ENCODE results near the gene SMAD5.

SMAD5 gene

GRCh38 chr5:136157514-136157913 is 24.9 kb downstream of the SMAD5 start:
- no peak for DNase-seq (ENCODE audit: low read depth)

GRCh38 chr5:136159457-136159856 is 26.8 kb downstream of the SMAD5 start:
- no peak for DNase-seq (ENCODE audit: low read depth)

GRCh38 chr5:136162008-136162407 is 29.4 kb downstream of the SMAD5 start:
- no peak for DNase-seq (ENCODE audit: low read depth)

- no peak for DNase-seq (ENCODE audit: low read depth)
These were observed 31.6 kb downstream of the SMAD5 start for GRCh38 chr5:136164226-136164625.

GRCh38 chr5:136166909-136167308 is 34.3 kb downstream of the SMAD5 start:
- no peak for DNase-seq (ENCODE audit: low read depth)

GRCh38 chr5:136169218-136169617 is 36.6 kb downstream of the SMAD5 start:
- DNase-seq (ENCODE audit: low read depth) = no peak

GRCh38 chr5:136174021-136174659 is 41.5 kb downstream of the SMAD5 start:
- DNase-seq (ENCODE audit: low read depth) = no peak

GRCh38 chr5:136182618-136183017 is 50.0 kb downstream of the SMAD5 start:
- no peak for DNase-seq (ENCODE audit: low read depth)

- DNase-seq (ENCODE audit: low read depth) = no peak
These were observed 53.5 kb downstream of the SMAD5 start for GRCh38 chr5:136185974-136186665.

- no peak for DNase-seq (ENCODE audit: low read depth)
These were observed 54.2 kb downstream of the SMAD5 start for GRCh38 chr5:136186796-136187195.

- DNase-seq (ENCODE audit: low read depth) = no peak
These were observed 56.2 kb downstream of the SMAD5 start for GRCh38 chr5:136188859-136189258.

- no peak for DNase-seq (ENCODE audit: low read depth)
These were observed 57.6 kb downstream of the SMAD5 start for GRCh38 chr5:136190091-136190720.

- no peak for DNase-seq (ENCODE audit: low read depth)
These were observed 58.3 kb downstream of the SMAD5 start for GRCh38 chr5:136190904-136191303.

- no peak for DNase-seq (ENCODE audit: low read depth)
These were observed 58.8 kb downstream of the SMAD5 start for GRCh38 chr5:136191304-136192014.

- no peak for DNase-seq (ENCODE audit: low read depth)
These were observed 59.4 kb downstream of the SMAD5 start for GRCh38 chr5:136192015-136192525.

- DNase-seq (ENCODE audit: low read depth) = no peak
These were observed 60.1 kb downstream of the SMAD5 start, which contains the start of gene SMIM32 for GRCh38 chr5:136192526-136193321. Gene SMIM32, minus strand, starts transcription at chr5:136193162. Its CDS starts 638 bp downstream, at chr5:136192524.

GRCh38 chr5:136193322-136193935 is 60.8 kb downstream of the SMAD5 start:
- DNase-seq (ENCODE audit: low read depth) = no peak

GRCh38 chr5:136194576-136194975 is 61.9 kb downstream of the SMAD5 start:
- DNase-seq (ENCODE audit: low read depth) = no peak

- no peak for DNase-seq (ENCODE audit: low read depth)
These were observed 63.6 kb downstream of the SMAD5 start for GRCh38 chr5:136195971-136196820.

GRCh38 chr5:136197462-136198142 is 65.0 kb downstream of the SMAD5 start:
- DNase-seq (ENCODE audit: low read depth) = no peak

All from stimulated activated CD8-positive, alpha-beta memory T cell treated with anti-CD3 and anti-CD28 coated beads, Interleukin-7, amount 100 ng/mL, for 24 hours (primary cell).